HPDE6-E6E7 (cell line): ENCODE data around the gene ATXN7L1.
A peak's percentile ranks its signal among the peaks of the same experiment; 100 is the strongest.

Experiments
- DNase-seq: peaks from one replicate; pipeline ENCODE4 v3.0.0; 2011; ENCODE audit warnings: missing footprints; ENCODE audit errors: extremely low spot score

The ATXN7L1 gene

DNA sequence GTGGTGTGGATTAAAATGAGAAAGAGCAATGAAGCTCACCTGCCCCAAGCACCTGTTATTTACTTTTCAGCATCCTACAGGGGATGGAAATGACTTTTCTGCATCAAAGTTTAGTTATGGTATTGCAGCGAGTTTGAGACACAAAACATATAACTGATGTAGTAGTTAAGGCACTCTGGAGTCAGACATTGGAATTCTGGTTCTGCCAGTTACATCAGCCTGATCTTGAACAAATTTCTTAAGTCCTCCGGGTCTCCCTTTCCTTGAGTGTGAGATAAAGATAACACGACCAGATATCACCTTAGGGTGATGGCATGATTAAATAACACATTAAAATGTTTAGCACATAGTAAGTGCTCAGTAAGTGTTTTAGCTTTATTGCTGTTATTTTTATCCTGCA lies 97.4 kb downstream of the ATXN7L1 start:
- DNase-seq, result no peak

DNA sequence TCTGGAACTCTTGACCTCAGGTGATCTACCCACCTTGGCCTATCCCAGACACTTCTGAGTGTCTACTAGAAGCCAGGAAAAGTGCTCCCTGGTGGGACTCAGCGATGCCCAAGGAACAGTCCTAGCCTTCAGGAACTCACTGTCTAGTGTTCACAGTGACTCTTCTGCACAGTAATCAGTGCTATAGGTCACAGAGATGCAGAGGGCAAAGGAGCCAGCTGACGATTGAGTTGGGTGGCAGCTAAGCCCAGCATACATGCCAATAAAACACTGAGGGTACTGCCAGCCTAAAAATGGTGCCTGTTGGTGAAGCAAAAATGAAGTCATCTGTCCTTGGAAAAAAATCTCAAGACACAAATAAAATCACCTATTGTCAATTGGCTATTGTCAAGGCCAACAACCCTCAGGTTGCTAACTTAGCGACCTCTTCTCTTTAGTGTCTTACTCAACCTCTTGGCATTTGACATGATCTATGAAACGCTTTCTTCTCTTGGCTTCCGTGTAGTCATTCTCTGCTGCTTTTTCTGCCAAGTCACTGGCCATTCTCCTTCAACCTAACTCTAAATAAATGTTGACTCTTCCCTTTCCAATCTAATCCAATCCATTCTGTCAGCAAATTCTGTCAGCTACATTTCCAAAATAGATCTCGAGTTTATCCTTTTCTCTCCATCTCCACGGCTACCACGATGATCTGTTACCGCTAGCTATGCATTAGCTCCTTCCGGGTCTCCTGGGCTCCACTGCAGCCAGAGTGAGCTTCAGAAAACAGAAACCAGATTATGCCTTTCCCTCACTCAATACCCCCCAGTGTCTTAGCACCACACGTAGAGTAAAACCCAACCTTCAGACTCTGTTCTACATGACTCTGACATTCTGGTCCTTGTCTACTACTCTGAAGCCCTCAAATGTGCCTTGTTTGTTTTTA lies 99.2 kb downstream of the ATXN7L1 start:
- DNase-seq, result no peak

DNA sequence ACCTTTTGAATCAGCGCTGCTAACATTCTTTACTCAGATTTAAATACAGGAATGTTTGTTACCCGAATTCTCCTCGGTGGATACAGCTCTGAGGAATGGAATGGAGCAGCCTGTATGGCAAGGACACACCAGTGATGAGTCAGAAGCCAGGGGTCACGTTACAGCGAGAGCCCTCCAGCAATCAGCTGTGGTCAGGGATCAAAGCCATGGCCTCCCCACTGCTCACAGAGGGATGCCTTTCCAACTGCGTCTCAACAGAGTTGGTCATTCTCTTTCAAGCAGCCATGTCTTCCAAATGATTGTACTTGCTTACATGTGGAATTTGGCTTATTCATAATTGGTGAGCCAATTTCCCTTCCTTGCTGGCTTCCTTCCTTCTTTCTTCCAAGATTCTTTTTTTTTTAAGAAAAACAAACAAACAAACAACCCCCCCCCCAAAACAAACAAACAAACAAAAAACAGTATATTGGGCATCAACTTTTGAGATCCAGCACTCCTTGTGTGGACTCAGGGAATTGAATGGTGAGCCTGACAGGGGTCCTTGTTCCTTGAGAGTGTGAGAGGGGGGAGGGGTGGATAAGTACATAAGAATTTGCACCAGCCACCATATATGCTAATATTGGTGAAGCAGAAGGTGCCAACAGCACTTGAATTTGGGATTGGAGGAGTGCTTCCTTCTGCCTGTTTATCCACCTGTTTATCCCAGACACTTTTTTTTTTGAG lies 100.2 kb downstream of the ATXN7L1 start:
- peak; percentile 78 for DNase-seq

DNA sequence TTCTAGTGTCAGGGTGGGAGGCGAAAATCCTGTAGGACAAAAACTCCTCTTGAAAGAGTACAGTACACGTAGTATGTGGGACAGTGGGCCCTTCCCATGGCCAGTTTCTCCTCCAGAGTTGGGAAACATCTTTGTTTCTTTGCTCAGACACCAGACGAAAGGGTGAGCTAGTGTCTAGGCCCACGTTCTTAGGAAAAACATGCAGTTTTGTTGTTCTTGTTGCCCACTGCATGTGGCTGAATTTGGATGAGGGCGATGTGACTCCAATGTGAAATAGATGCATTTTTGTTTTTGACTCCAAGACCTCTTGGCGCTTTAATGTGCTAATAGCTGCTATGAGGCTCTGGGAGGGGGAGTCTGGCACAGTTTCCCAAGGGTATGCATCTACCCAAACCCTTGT lies 100.8 kb downstream of the ATXN7L1 start:
- DNase-seq, result no peak

DNA sequence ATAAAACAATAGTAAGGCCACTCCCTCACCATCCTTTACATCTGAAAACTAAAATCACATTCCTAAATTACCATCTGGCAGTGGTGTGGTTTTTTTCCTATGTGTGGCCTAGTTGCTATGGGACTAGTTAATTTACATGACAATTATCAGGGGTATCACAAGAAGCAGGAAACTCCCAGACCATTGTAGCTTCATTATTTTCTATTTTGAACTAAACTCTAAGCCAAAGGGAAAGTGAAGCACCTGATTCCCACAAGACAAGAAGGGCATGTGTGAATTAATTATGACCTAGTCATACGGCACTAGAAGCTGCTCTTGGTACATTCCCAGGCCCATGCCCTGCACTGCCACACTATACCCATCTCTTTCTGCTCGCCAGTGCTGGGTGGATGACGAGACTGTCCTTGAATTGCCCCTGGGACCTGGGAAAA lies 103.4 kb downstream of the ATXN7L1 start:
- DNase-seq, result no peak

DNA sequence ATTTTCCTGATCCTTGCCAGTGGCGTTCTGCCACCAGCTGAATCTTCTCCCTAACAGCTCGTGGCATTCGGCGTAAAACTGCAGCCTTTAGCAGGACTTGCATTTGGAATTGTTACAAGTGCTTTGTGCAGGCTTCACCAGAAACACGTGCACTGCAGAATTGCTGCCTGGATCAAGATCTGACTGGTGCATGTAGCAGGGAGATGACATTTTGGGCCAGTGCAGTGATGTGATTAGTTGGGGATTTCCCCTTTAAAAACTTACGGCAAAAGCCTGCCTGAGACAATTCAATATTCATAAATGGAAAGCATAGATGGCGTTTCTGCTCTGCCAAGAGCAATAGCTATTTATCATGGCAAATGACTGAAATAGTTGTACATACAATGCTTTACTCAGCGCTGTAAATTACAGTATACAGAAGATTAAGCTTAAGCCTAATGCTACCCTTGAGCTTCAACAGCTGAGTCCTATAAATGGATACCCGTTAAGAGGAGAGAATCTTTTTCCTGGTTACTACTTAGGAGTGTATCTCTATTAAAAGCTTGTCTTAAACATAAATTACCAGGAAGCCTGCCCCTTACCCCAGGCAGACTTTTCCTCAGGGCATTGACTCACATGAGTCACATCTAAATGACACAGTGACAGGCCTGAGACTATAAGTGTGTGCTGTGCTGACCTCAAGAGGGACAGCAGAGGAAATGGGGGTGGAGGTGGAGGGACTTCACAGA lies 106.3 kb downstream of the ATXN7L1 start:
- DNase-seq, result no peak

DNA sequence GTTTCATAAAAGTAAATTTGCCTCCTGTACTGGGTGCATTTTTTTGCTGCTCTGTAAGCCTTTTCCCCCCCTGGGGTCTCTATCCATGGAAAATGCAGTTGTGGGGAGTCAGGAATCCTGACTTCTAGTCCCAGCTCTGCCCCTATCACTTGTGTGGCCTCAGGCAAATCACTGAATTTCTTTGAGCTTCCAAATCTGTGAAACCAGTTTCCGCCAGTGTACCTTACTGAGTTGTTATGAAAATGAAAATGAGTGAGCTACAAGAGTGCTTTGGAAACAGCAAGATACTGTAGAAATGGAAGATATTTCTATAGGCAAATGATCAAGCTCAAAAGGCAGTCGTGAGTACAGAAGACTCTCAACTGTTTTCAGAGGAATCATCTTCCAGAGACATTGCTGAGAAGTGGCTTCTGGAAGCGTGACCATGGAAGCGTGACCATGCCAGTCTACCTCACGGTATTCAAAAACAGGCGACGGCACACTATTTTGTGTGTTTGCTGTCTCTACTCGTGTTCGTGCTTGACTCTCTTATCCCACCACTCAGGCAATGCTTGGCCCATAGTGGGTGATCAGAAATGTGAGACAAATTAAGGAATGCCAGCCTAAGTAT lies 107.4 kb downstream of the ATXN7L1 start:
- no peak for DNase-seq

DNA sequence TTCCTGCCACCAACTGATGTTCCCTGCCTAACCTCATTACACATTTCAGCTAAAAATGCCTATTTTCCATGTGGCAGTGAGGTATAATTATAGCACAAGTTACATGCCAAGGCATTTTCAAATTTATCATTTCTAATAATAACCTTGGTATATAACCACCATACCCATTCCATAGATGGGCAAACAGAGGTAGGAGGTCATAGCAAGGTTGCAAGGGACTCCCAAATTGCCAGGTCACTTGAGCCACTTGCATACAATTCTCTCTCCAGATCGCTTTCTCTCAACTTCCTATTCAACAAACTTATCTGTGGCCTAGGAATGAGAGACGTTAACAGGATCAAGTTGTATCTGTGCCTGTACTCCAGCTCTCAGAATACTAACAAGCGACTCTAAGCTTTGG lies 108.3 kb downstream of the ATXN7L1 start:
- no peak for DNase-seq

DNA sequence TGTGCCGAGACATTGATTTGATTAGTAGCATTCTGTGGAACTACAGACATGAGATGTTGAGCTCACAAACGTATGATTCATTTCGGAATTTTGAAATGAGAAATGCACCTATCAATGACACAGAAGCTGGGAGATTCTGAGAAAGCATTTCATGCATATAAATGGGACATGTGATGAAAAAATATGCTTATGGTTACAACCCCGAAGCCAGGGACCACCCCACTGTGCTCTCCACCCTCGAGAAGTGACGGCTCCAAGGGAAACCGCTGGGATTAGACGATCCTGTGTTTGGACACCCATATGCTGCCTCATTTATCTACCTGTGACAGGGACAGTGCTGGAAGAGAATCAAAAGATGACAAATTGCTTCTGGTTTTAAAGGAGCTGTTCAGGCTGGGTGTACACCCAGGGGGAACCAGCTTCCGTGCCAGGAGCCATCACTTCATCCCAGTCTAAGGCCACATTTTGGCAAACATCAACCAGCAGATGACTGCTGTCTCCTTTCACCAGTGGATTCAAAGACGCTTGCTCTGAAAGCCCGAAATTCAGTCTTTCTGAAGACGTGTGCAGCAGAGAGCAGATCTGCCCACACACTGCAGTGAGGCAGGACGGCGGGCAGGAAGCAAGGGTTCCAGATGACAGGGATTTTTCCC lies 109.9 kb downstream of the ATXN7L1 start:
- DNase-seq, result no peak

DNA sequence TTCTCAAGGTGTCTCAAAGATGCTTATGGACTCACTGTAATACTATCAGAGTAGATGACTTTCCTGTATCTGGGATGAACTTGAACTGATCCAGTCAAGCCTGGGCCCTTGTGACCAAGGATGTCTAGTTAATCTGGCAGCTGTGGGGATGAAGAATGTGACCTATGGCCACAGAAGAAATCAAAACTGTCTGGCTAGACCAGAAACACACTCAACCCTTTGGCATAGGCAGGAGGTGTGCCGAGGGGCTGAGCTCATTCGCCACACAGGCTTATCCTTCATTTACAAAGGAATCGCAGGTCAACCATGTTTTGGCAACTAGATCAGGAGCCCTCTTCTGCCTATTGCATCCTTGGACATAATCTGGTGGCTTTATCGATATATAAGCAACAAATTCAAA lies 110.6 kb downstream of the ATXN7L1 start:
- DNase-seq, result no peak

DNA sequence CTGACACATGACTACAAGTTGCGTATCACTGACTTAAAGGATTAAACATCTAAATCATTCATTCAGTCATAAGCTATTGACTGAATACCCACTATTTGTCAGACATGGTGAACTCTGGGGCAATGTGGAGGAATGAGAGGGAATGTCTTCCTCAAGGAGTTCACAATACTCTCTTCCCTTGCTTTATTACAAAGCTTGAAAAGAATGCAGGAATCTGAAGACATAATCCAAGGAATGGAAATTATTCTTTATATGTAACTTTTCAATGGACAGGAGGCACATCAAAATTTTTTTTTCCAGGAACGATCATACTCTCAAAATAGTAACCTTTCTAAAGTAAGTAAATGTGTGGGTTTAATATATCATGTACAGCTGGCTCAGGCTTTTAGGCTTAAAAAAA lies 111.9 kb downstream of the ATXN7L1 start:
- no peak for DNase-seq

DNA sequence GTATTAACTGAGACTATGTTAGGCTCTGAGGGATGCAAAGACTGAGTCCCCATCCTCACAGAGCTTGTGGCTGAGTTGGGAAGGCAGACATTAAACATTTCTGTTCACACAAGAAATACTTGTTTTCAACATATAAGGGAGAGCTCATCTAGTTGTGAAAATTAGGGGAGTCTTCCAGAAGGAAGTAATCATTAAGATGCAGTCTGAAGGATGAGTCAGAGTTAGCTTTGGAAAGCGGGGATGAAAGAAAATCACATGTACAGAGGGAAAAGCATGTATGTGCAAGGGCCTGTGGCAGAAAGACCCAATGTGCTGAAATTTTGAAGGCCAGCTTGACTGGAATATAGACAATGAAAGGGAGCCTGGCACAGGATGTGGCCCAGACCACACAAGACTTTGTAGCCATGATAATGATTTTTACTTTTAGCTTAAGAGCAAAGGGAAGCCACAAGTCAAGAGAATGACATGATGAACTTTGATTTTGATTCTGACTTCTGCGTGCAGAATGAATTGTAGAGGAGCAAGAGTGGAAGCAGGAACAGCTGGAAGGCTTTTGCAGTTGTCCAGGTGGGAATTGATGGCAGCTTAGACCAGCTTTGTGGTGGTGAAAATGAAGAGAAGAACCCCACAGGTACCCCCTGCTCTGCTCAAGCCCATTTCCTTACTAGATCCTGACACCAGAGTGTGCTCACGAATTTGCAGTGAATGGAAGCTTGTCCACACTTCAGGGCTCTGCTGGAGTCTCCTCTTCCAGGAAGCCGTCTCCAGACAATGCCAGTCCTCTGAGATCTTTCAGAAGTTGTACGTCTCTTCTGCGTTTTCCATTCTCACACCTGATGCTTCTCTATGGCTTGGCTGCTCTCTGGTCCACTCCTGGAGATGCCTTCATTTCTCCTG lies 115.6 kb downstream of the ATXN7L1 start:
- DNase-seq, result no peak

DNA sequence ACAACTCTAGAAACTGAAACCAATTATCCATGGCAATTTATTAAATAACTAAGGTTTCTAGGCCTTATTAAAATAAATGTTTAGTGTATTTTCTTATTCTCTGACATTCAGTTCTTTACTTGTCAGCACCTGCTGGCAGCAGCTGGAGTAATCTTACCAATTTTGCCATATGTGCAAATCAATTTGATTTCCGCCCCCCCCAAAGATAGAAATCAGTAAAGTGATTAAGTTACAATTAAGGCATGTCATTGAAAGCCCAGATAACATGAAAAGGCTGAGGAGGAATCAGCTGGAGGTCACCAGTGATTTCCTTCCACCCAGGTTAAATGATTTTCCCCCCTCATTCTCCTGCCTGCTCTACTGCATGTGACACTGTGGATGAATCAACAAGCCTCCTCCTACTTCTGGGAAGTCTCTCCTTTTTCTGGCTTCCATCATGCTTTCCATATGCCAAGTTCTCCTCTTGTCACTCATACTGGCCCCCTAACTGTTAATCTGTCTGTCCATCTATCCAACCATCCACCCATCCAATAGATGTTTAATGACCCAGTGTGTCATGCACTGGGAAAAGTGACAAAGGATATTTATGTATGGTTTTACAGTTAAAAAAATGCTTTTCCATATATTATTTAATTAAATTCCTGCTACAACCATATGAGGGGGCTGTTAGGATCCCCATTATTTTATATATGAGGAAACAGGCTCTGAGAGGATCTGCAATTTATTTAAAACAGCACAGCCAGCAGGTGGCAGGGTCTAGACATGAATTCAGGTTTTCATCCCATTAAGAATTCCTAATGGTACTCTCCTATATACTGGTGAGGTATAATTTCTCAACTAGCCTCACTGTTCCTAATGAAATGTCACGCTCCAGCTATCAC lies 116.5 kb downstream of the ATXN7L1 start:
- DNase-seq, result peak; percentile 47

DNA sequence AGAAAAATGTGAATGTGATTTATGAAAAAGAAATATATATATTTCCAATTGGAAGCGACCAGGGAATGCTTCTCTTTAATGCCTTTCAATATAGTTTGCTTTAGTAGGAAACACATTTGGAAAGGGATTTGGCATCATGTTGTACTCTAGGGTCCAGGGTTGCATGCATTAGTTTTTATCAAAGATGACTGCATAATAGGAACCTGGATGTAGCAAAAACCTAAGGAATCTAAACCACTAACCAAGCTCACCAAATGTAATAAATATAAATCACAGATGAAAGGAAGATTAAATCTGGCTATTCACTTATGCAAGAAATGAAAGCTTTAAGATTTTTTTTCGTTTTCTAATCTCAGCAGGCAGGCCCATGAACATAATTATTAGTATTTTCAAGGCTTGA lies 120.0 kb downstream of the ATXN7L1 start:
- DNase-seq, result no peak

DNA sequence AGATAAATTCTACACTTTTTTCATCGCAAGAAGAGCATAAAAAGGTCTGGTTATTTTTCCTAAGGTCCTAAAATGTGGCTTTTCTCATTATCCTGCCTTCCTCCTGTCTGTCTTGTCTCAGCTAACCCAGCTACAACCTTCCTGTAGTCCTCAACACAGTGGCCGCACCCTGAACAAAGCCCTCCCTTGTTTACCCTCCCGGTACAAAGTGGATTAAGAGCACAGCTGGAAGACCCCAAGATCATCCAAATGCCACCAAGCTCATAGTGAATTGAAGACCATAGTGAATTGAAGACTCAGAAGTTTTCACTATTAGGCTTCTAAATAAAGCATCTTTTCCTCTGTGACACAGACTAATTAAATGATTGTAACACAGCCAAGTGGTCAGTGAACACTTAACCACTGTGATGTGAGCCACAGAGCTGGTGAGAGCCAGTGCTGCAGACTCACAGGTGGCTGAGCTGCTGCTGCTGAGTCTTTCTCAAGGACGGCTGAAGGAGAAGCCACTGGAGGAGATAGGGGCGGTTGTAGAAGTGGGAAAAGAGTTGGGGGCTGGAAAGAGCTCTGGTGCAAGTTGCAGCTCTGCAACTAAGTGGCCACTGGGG lies 123.6 kb downstream of the ATXN7L1 start:
- DNase-seq, result no peak

DNA sequence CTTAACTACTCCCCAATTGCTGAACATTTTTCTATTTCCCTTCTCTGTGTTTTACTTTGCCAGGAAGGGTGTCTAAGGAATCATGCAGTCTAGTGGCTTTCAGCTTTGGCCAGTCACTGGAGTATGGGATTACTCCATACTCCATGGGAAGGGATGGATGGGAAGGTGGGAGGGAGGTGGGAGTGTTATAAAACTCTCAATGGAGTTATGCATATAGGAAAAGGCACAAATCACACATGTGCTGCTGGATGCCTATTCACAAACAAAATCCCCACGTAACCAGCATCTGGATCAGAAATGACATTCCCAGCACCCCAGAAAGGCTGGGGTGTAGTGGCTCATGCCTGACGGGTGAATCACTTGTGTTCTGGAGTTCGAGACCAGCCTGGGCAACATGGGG lies 125.3 kb downstream of the ATXN7L1 start:
- no peak for DNase-seq

DNA sequence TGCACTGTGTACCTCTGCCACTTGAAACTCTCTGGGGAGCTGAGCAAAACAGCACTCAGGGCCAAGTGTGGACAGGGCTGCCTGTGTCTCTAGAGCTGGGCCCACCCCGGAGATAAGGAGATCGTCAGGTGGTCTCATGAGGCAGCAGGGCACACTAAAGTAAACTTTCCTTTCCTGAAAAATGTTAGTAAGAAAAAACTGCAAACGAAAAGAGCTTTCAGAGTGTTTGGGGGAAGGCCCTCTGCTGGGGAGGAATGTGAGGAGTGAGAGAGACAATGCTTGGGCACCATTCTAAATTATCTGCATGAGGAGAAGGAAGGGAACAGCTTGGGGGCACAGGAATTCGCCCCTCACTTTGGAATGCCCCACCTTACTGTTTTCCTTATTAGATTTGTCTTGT lies 127.7 kb downstream of the ATXN7L1 start:
- DNase-seq, result no peak

DNA sequence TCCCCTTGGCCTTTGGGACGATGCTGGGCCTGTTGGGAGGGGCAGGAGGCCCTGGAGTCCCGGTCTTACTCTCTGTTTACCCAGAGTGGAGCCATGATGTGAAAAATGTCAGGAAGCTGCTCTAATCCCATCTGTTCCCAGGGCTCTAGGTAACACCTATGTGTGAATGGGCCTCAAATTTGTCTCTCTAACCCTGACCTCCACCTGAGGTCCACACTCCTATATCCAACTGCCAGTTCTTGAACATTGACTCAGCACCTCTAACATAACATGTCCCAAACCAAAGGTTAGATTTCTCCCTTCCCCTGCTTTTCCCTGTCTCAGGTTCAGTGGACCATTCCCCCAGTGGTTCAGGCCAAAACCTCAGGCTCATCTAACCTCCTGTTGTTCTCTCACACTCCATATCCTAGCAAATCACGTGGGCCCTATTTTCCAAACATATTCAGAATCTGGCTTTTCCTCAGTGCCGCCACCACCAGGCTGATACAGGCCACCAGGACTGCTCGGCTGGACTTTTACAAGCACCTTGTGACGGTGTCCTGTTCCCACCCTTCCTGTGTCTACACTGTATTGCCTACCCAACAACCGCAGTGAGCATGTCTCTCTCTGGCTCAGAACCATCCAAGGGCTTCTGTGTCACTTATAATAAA lies 130.6 kb downstream of the ATXN7L1 start:
- DNase-seq, result no peak
